Ishikawa (cell line): ENCODE measurements around the gene USB1.
A peak's percentile ranks its signal among the peaks of the same experiment; 100 is the strongest.

ENCODE experiments used
- CEBPB ChIP-seq: IDR thresholded peaks from 2 replicates; pipeline ENCODE4 v1.6.1; 2012
- CREB1 ChIP-seq: IDR thresholded peaks from 2 replicates; pipeline ENCODE4 v1.6.1; 2012; ENCODE audit warnings: low read depth
- EGR1 ChIP-seq: IDR thresholded peaks from 2 replicates; pipeline ENCODE4 v1.6.1; 2012
- EP300 ChIP-seq: IDR thresholded peaks from 2 replicates; pipeline ENCODE4 v1.6.1; 2012; ENCODE audit warnings: borderline replicate concordance
- FOXM1 ChIP-seq: IDR thresholded peaks from 2 replicates; pipeline ENCODE4 v1.6.1; 2012; ENCODE audit warnings: low read depth, borderline replicate concordance
- MAX ChIP-seq: IDR thresholded peaks from 2 replicates; pipeline ENCODE4 v1.6.1; 2012
- NFIC ChIP-seq: IDR thresholded peaks from 2 replicates; pipeline ENCODE4 v1.6.1; 2012
- RAD21 ChIP-seq: IDR thresholded peaks from 2 replicates; pipeline ENCODE4 v1.6.1; 2012; ENCODE audit warnings: low read depth
- REST ChIP-seq: IDR thresholded peaks from 2 replicates; pipeline ENCODE4 v1.6.1; 2012; ENCODE audit warnings: low read depth, mild to moderate bottlenecking
- TAF1 ChIP-seq: IDR thresholded peaks from 2 replicates; pipeline ENCODE4 v1.6.1; 2012; ENCODE audit warnings: low read depth, mild to moderate bottlenecking
- TCF12 ChIP-seq: IDR thresholded peaks from 2 replicates; pipeline ENCODE4 v1.6.1; 2012; ENCODE audit warnings: low read depth
- TEAD4 ChIP-seq: IDR thresholded peaks from 2 replicates; pipeline ENCODE4 v1.6.1; 2012
- USF1 ChIP-seq: IDR thresholded peaks from 2 replicates; pipeline ENCODE4 v1.6.1; 2012
- YY1 ChIP-seq: IDR thresholded peaks from 2 replicates; pipeline ENCODE4 v1.6.1; 2012; ENCODE audit warnings: low read depth
- ZBTB7A ChIP-seq: IDR thresholded peaks from 2 replicates; pipeline ENCODE4 v1.6.1; 2012; ENCODE audit warnings: low read depth

USB1 gene

GRCh38 chr16:57994361-57994760 lies 6.8 kb upstream of the USB1 start:
- no peak for TF ChIP-seq MAX
- no peak for TF ChIP-seq ZBTB7A

GRCh38 chr16:57994778-57995177 lies 6.4 kb upstream of the USB1 start:
- no peak for TF ChIP-seq TEAD4
- no peak for TF ChIP-seq FOXM1
- TF ChIP-seq CEBPB = no peak
- peak; percentile 65 for TF ChIP-seq RAD21
- no peak for TF ChIP-seq NFIC
- no peak for TF ChIP-seq EGR1

GRCh38 chr16:57995721-57996405 lies 5.3 kb upstream of the USB1 start:
- TF ChIP-seq TAF1 (no peak), ZBTB7A (no peak), TCF12 (no peak), CEBPB (no peak), FOXM1 (no peak), NFIC (no peak), REST (no peak), YY1 (no peak)

GRCh38 chr16:57996406-57997175 lies 4.6 kb upstream of the USB1 start:
- TF ChIP-seq NFIC (no peak), REST (no peak), YY1 (no peak), TAF1 (no peak), MAX (no peak), EGR1 (no peak), CREB1 (no peak), TCF12 (no peak)

- TF ChIP-seq CREB1 (no peak), USF1 (no peak), FOXM1 (no peak), MAX (no peak), RAD21 (no peak), YY1 (no peak), CEBPB (no peak), NFIC (no peak), ZBTB7A (no peak), EP300 (no peak), EGR1 (no peak)
These were observed 4.1 kb upstream of the USB1 start for GRCh38 chr16:57997176-57997527.

- no peak for TF ChIP-seq MAX
- TF ChIP-seq YY1 = no peak
- no peak for TF ChIP-seq EGR1
- TF ChIP-seq EP300 = no peak
- no peak for TF ChIP-seq REST
These were observed 3.5 kb upstream of the USB1 start for GRCh38 chr16:57997528-57998265.
